Kidney epithelial cell (primary cell): ENCODE results near the gene ZNF397. TPM values are rescaled to one million over a fixed set of nuclear protein-coding genes. Genes with fewer than 3 reads are reported as not detected.
"Not testable (repeated sequence)": the region's sequence is repeated elsewhere in the genome, so short reads cannot be mapped to it uniquely, and the experiment has no call there.

Source experiments
- DNase-seq: peaks from one replicate; pipeline ENCODE4 v3.0.0-alpha.2; 2010; ENCODE audit warnings: low read depth
- H3K27me3 ChIP-seq: 2 replicates; pipeline ENCODE4 v1.6.0; 2011; ENCODE audit warnings: low read length; ENCODE audit not compliant: control insufficient read depth, insufficient read depth
- H3K36me3 ChIP-seq: 2 replicates; pipeline ENCODE4 v1.5.1; 2011; ENCODE audit warnings: low read length; ENCODE audit not compliant: control insufficient read depth, insufficient read depth
- H3K4me3 ChIP-seq: 2 replicates; pipeline ENCODE4 v1.5.1; 2011; ENCODE audit warnings: low read depth, mild to moderate bottlenecking, control low read depth, low read length
- CTCF ChIP-seq: IDR thresholded peaks from 2 replicates; pipeline ENCODE4 v1.5.1; 2011; ENCODE audit warnings: mild to moderate bottlenecking, moderate library complexity, low read length, control low read depth, inconsistent platforms; ENCODE audit not compliant: insufficient read depth, poor library complexity, severe bottlenecking
- total RNA-seq: library from RNA; depleted of rRNA; stranded (reverse); fragments of >200 nt; gene quantifications from 2 replicates; pipeline ENCODE4 v1.2.3, GENCODE V29; 2015

Gene ZNF397
- total RNA-seq, 1 donor from 2014 or later, result 18.4 TPM

- no peak for DNase-seq
These were observed 39.4 kb upstream of the ZNF397 start for GRCh38 chr18:35201256-35201931.

GRCh38 chr18:35203067-35203466, 37.8 kb upstream of the ZNF397 start:
- no peak overlapping the region for H3K4me3 ChIP-seq
- no peak for TF ChIP-seq CTCF
- H3K27me3 ChIP-seq, result no peaks in the 10 kb centered on the region
- DNase-seq, result no peak
- no peaks in the 10 kb centered on the region for H3K36me3 ChIP-seq

More at GRCh38 chr18:35201256-35201931, 39.4 kb upstream of the ZNF397 start:
- Histone ChIP-seq H3K27me3 (no peaks in the 10 kb centered on the region), H3K4me3 (no peak overlapping the region), H3K36me3 (no peaks in the 10 kb centered on the region)
- no peak for TF ChIP-seq CTCF

GRCh38 chr18:35205199-35205712, 35.6 kb upstream of the ZNF397 start:
- DNase-seq, result no peak
- H3K4me3 ChIP-seq, result no peak overlapping the region
- TF ChIP-seq CTCF, result no peak
- H3K27me3 ChIP-seq, result no peaks in the 10 kb centered on the region
- H3K36me3 ChIP-seq, result no peaks in the 10 kb centered on the region

GRCh38 chr18:35205746-35206458, 34.9 kb upstream of the ZNF397 start:
- not testable (repeated sequence) for H3K27me3 ChIP-seq, H3K36me3 ChIP-seq, H3K4me3 ChIP-seq, DNase-seq

- Histone ChIP-seq H3K4me3 (no peak overlapping the region), H3K36me3 (no peaks in the 10 kb centered on the region), H3K27me3 (no peaks in the 10 kb centered on the region)
- TF ChIP-seq CTCF, result no peak
- no peak for DNase-seq
These were observed 25.8 kb upstream of the ZNF397 start for GRCh38 chr18:35215026-35215425.

- DNase-seq, H3K4me3 ChIP-seq, H3K27me3 ChIP-seq, H3K36me3 ChIP-seq: not testable (repeated sequence)
These were observed 24.2 kb upstream of the ZNF397 start for GRCh38 chr18:35216611-35217010.

GRCh38 chr18:35219331-35219730, 21.5 kb upstream of the ZNF397 start:
- not testable (repeated sequence) for H3K36me3 ChIP-seq, DNase-seq, H3K4me3 ChIP-seq, H3K27me3 ChIP-seq
